Measurements from ENCODE around the gene OASL.

Gene OASL

GRCh38 chr12:120990487-120991055 is 48.5 kb downstream of the OASL start:
- H3K27ac ChIP-seq = no peak overlapping the region
- no peaks in the 10 kb centered on the region for H3K27me3 ChIP-seq
- H3K4me3 ChIP-seq (ENCODE audit: low read depth in 1 of 2, low read length in 1 of 2) = no peak overlapping the region
- no peaks in the 10 kb centered on the region for H3K9me3 ChIP-seq
- TF ChIP-seq, protein P1, sequence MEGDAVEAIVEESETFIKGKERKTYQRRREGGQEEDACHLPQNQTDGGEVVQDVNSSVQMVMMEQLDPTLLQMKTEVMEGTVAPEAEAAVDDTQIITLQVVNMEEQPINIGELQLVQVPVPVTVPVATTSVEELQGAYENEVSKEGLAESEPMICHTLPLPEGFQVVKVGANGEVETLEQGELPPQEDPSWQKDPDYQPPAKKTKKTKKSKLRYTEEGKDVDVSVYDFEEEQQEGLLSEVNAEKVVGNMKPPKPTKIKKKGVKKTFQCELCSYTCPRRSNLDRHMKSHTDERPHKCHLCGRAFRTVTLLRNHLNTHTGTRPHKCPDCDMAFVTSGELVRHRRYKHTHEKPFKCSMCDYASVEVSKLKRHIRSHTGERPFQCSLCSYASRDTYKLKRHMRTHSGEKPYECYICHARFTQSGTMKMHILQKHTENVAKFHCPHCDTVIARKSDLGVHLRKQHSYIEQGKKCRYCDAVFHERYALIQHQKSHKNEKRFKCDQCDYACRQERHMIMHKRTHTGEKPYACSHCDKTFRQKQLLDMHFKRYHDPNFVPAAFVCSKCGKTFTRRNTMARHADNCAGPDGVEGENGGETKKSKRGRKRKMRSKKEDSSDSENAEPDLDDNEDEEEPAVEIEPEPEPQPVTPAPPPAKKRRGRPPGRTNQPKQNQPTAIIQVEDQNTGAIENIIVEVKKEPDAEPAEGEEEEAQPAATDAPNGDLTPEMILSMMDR (IDR thresholded peaks at IDR 0.05) = no peak
- H3K4me1 ChIP-seq (ENCODE audit: control insufficient read depth in 1 of 2, insufficient read depth in 1 of 2, low read depth in 1 of 2, low read length in 1 of 2) = no peaks in the 10 kb centered on the region
- H3K36me3 ChIP-seq = no peaks in the 10 kb centered on the region

GRCh38 chr12:120989687-120990086 is 49.4 kb downstream of the OASL start:
- Histone ChIP-seq H3K27me3 (no peaks in the 10 kb centered on the region), H3K4me1 (ENCODE audit: control insufficient read depth in 1 of 2, insufficient read depth in 1 of 2, low read depth in 1 of 2, low read length in 1 of 2) (no peaks in the 10 kb centered on the region), H3K36me3 (no peaks in the 10 kb centered on the region), H3K27ac (no peak overlapping the region), H3K4me3 (ENCODE audit: low read depth in 1 of 2, low read length in 1 of 2) (no peak overlapping the region), H3K9me3 (no peaks in the 10 kb centered on the region)
- TF ChIP-seq, protein P1 (IDR thresholded peaks at IDR 0.05) = no peak

GRCh38 chr12:120988658-120989057 is 50.4 kb downstream of the OASL start:
- no peak overlapping the region for H3K27ac ChIP-seq
- H3K4me3 ChIP-seq (ENCODE audit: low read depth in 1 of 2, low read length in 1 of 2) = no peak overlapping the region
- no peaks in the 10 kb centered on the region for H3K4me1 ChIP-seq (ENCODE audit: control insufficient read depth in 1 of 2, insufficient read depth in 1 of 2, low read depth in 1 of 2, low read length in 1 of 2)
- no peaks in the 10 kb centered on the region for H3K9me3 ChIP-seq
- H3K27me3 ChIP-seq = no peaks in the 10 kb centered on the region
- no peaks in the 10 kb centered on the region for H3K36me3 ChIP-seq
- TF ChIP-seq, protein P1 (IDR thresholded peaks at IDR 0.05) = no peak

DNA sequence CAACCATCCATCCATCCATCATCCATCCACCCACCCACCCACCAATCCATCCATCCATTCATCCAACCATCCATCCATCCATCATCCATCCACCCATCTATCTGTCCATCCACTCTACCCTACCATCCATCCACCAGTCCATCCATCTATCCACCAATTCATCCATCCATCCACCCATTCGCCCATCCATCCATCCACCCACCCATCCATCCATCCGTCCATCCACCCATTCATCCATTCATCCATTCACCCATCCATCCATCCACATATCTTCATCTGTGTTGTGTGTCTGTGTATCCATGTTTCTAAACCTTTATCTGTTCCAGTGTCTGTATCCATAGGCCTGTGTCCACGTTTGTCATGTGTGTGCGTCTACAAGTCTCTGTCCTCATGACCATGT is 50.8 kb downstream of the OASL start:
- Histone ChIP-seq H3K4me3 (ENCODE audit: low read depth in 1 of 2, low read length in 1 of 2) (no peak overlapping the region), H3K36me3 (no peaks in the 10 kb centered on the region), H3K9me3 (no peaks in the 10 kb centered on the region), H3K27me3 (no peaks in the 10 kb centered on the region), H3K27ac (no peak overlapping the region), H3K4me1 (ENCODE audit: control insufficient read depth in 1 of 2, insufficient read depth in 1 of 2, low read depth in 1 of 2, low read length in 1 of 2) (no peaks in the 10 kb centered on the region)
- TF ChIP-seq, protein P1 (IDR thresholded peaks at IDR 0.05) = no peak

- no peaks in the 10 kb centered on the region for H3K4me1 ChIP-seq (ENCODE audit: control insufficient read depth in 1 of 2, insufficient read depth in 1 of 2, low read depth in 1 of 2, low read length in 1 of 2)
- no peak overlapping the region for H3K4me3 ChIP-seq (ENCODE audit: low read depth in 1 of 2, low read length in 1 of 2)
- TF ChIP-seq, protein P1 (IDR thresholded peaks at IDR 0.05) = no peak
- no peaks in the 10 kb centered on the region for H3K9me3 ChIP-seq
- no peak overlapping the region for H3K27ac ChIP-seq
- no peaks in the 10 kb centered on the region for H3K36me3 ChIP-seq
- no peaks in the 10 kb centered on the region for H3K27me3 ChIP-seq
These were observed 54.6 kb downstream of the OASL start for GRCh38 chr12:120984351-120984898.
